HG03280 (cell line): ENCODE measurements around the gene PPT2.
"Not testable (repeated sequence)": the region's sequence is repeated elsewhere in the genome, so short reads cannot be mapped to it uniquely, and the experiment has no call there.

ENCODE experiments used
- ATAC-seq: cut with Tn5 transposase; IDR thresholded peaks from one replicate; pipeline ENCODE4 v1.9.1; 2021; ENCODE audit warnings: mild to moderate bottlenecking, moderate library complexity; ENCODE audit not compliant: unreplicated experiment

Gene PPT2

DNA sequence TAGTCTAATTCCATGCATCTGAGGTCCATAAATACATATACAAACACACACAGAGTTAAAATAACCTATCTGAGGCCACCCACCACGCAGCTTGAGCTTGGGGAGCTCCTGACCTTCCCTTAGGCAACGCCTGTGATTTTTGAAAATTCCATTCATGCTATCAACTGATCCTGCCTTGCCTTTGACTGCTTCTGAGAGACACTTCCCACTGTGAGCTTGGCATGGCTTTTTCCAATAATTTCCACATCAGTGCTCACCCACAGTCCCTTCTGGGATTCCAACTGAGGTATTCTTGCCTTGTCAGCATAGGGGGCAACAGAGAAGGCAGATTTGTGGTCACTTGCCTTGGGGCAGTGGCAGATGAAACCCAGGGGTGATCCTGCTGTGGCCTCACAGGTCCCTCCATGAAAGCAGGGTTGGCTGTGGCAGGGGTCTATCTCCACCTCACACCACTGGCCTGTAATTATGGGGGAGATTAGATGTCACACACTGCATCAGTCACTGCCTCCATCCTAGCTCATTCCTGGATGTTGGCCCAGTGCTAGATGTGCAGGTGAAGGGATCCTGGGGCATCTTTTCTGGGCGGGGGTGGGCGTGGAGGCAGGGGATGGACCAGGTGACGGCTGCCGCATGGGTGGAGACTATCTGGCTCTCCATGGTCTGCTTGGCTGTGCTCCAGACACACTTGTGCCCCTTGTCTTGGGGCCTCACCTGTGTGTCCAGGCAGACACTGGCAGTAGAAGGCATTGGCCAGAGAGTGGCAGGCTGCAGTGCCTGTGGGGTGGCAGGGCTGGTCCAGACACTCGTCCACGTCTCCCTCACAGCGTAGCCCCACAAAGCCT is 49.7 kb downstream of the PPT2 start:
- ATAC-seq, result no peak

DNA sequence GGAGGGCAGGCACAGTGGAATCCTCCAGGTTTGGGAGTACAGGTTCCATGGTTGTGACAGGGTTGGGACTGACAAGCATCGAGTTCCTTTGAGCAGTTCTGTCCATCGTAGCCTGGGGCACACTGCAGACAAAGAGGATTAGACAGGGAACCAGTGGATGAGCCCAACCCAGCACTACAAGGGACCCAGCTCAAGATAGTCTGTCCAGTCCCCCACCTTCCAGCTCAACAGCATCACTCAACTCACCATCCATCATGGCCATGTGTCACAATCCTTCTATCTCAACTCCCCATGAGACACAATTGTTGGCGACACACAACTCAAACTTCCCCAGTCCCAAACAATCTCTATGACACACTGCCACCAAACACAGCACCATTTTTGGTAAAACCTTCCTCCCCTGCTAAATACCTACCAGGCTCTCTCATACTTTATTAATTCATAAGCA is 50.4 kb downstream of the PPT2 start:
- no peak for ATAC-seq

- ATAC-seq, result no peak
These were observed 55.1 kb downstream of the PPT2 start for GRCh38 chr6:32208996-32209395.

- no peak for ATAC-seq
These were observed 56.3 kb downstream of the PPT2 start for GRCh38 chr6:32210191-32210601.

- not testable (repeated sequence) for ATAC-seq
These were observed 57.5 kb downstream of the PPT2 start for GRCh38 chr6:32211432-32211831.

- no peak for ATAC-seq
These were observed 58.3 kb downstream of the PPT2 start for GRCh38 chr6:32212076-32212760.
